Bladder microvascular endothelial cell (primary cell): Measurements from ENCODE around the gene FAM168B. TPM values are rescaled to one million over a fixed set of nuclear protein-coding genes. Genes with fewer than 3 reads are reported as not detected.

Experiments used
- total RNA-seq: library from RNA; depleted of rRNA; stranded (reverse); fragments of >200 nt; gene quantifications from 2 replicates; pipeline ENCODE4 v1.2.3, GENCODE V29; 2014

FAM168B gene
- 54.2 and 95.7 TPM in 2 replicates for total RNA-seq

DNA sequence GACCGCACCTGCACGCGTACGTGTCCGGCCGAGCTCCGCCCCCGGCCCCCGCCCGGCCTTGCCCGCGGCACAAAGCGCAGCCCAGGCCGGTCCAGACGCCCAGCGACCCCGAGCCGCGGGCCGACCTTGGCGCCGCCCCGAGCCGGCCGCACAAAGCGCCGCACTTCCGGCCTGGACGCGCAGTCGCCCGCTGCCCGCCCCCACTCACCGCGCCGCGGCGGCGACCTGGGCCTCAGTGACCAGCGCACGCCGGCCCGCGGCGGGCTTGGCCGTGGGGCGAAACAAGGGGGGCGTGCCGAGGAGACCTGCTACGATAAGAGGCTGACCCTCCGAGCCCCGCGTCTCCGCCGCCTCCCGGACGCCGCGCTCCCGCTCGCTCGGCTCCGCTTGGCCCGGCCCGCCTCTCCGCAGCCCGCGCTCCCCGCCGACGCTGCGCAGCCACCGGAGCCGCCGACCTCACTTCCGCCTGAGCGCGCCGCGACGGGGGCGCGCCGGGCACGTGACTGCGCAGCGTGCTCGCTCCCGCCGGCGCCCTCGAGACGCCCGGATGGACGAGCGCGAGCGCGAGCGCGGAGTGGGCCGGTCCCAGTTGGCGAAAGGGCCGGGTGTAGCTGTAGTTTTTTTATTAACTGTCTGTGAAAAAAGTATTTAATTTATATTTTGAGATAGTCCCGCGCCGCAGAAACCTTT, at the start of gene FAM168B:
FAM168B (minus strand) TSS at position 455 of the 690 bp plus-strand sequence. CDS start 10,814 bp downstream, outside the sequence.

DNA sequence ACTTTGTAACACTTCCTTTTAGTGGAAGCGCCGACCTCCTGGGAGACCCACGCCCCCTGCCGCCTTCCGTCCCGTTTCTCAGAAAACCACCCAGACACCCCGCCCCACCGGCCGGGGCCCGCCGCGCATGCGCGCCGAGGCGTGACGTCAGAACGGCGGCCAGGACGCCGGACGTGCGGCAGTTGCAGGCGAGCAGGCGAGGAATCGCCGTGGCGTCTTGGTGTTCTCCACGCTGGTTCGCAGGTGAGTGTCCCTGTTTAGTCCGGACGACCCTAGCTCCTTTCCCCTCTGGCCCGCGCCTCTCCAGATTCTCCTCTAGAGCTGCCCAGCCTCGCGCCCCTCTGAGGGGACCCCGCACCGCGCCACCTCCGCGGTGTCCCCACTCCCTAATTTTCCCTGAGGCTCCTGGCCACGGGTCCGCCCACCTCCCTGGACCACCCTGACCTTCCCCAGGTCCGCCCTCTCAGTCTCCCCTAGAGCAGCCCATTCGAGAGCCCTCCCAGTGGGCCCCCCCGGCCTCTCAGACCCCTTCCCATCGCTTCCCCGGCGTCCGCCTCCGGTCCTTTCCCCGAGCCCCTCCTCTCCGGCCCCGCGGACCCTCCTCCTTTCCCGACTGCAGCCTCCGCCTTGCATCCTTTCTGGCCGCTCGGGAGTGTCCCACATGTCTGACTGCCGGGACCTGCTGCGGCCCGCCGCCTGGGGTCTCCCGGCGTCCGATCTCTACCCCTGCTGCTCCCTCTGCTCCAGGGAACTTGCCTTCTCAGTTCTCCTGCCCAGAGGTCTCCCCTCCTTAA, 12.1 kb upstream of the FAM168B start, which contains the start of gene PLEKHB2:
PLEKHB2 (plus strand) TSS at position 181 of the 794 bp plus-strand sequence. CDS start 15,606 bp downstream, outside the sequence.

Other genes starting within 250 kb of the FAM168B start
- 75.9 and 144 TPM in 2 replicates for gene PLEKHB2, start 11.9 kb upstream of the FAM168B start, total RNA-seq
- 0.16 and 0.63 TPM in 2 replicates for gene POTEE, start 116.1 kb upstream of the FAM168B start, total RNA-seq